Activated CD8-positive, alpha-beta memory T cell treated with anti-CD3 and anti-CD28 coated beads, Interleukin-2, amount 10 ng/mL, durations not matched to agents 7 days and 5 days (primary cell): ENCODE measurements around the gene ACACA. TPM values are rescaled to one million over a fixed set of nuclear protein-coding genes. Genes with fewer than 3 reads are reported as not detected.
"Not testable (repeated sequence)": the region's sequence is repeated elsewhere in the genome, so short reads cannot be mapped to it uniquely, and the experiment has no call there.

ENCODE experiments used
- ATAC-seq: fragments of 150-1000 bp; cut with Tn5 transposase; one replicate; pipeline ENCODE4 v1.10.0; 2021; ENCODE audit warnings: moderate library complexity
- CTCF ChIA-PET: fragments of 350-600 bp; sonication (Branson Sonifier 250); formaldehyde crosslinking; loops from one replicate; lab custom pipeline; 2021; ENCODE audit warnings: antibody characterized with exemption; lab: Charles Lee
- DNase-seq: peaks from one replicate; pipeline ENCODE4 v3.0.0-alpha.2; 2020
- H3K27ac Mint-ChIP-seq: one replicate; pipeline ENCODE4 v1.8.0; 2021; ENCODE audit warnings: mild to moderate bottlenecking, mixed read lengths
- H3K27me3 Mint-ChIP-seq: one replicate; pipeline ENCODE4 v1.8.0; 2021; ENCODE audit warnings: mixed read lengths
- H3K36me3 Mint-ChIP-seq: one replicate; pipeline ENCODE4 v1.8.0; 2021; ENCODE audit warnings: mild to moderate bottlenecking, mixed read lengths
- H3K4me1 Mint-ChIP-seq: one replicate; pipeline ENCODE4 v1.8.0; 2021; ENCODE audit warnings: mixed read lengths
- H3K4me3 Mint-ChIP-seq: one replicate; pipeline ENCODE4 v1.8.0; 2021; ENCODE audit warnings: mild to moderate bottlenecking, moderate library complexity, mixed read lengths
- H3K9me3 Mint-ChIP-seq: one replicate; pipeline ENCODE4 v1.8.0; 2022; ENCODE audit warnings: low read depth, mixed read lengths
- total RNA-seq, 2 experiments: library from RNA; stranded (reverse); gene quantifications; one replicate each; pipeline ENCODE4 v1.2.3, GENCODE V29; 2021

Gene ACACA
- total RNA-seq, 2 experiments from 2014 or later: 55.4 to 69.7 TPM

- CTCF ChIA-PET: interaction anchor here (1.0 kb wide), 1 partner anchor 32 kb away, joined by 4 read pairs; no protein-coding TSS in a partner anchor
- no peaks in the 10 kb centered on the region for H3K36me3 Mint-ChIP-seq
- ATAC-seq: no peak
- H3K27me3 Mint-ChIP-seq: no peaks in the 10 kb centered on the region
- H3K4me1 Mint-ChIP-seq: no peaks in the 10 kb centered on the region
- H3K27ac Mint-ChIP-seq: no peak overlapping the region
- H3K9me3 Mint-ChIP-seq: no peaks in the 10 kb centered on the region
- H3K4me3 Mint-ChIP-seq: no peak overlapping the region
- DNase-seq: no peak
These were observed 327.4 kb downstream of the ACACA start for GRCh38 chr17:37079065-37079708.

- CTCF ChIA-PET, H3K4me3 Mint-ChIP-seq, H3K9me3 Mint-ChIP-seq: not testable (repeated sequence)
These were observed 333.2 kb downstream of the ACACA start for GRCh38 chr17:37073464-37073863.

DNA sequence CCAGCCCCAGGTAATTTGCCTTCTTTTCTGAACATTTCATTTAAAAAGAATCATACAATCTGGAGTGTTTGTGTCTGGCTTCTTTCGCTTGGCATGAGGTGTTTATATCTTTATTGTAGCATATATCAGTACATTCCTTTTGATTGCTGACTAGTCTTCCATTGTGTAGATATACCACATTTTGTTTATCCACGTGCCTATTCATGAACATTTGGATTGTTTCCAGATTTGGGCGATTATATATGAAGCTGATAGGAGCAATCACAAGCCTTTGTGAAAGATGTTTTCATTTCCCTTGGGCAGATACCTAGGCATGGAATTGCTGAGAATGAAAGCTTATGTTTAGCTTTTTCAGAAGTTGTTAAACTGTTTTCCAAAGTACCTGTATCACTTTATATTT is 337.5 kb downstream of the ACACA start:
- Mint-ChIP-seq H3K27me3 (peaks cover 17% of the 10 kb centered on the region), H3K36me3 (no peaks in the 10 kb centered on the region), H3K9me3 (no peaks in the 10 kb centered on the region), H3K4me1 (no peaks in the 10 kb centered on the region), H3K4me3 (no peak overlapping the region), H3K27ac (no peak overlapping the region)
- ATAC-seq: no peak
- CTCF ChIA-PET: no interaction called here
- no peak for DNase-seq

More at GRCh38 chr17:37073464-37073863, 333.2 kb downstream of the ACACA start:
- not testable (repeated sequence) for H3K27ac Mint-ChIP-seq, ATAC-seq, H3K36me3 Mint-ChIP-seq, DNase-seq, H3K27me3 Mint-ChIP-seq, H3K4me1 Mint-ChIP-seq

- H3K4me1 Mint-ChIP-seq: no peaks in the 10 kb centered on the region
- no peaks in the 10 kb centered on the region for H3K36me3 Mint-ChIP-seq
- CTCF ChIA-PET: interaction anchor here (0.9 kb wide), 1 partner anchor 12 kb away, joined by 3 read pairs; no protein-coding TSS in a partner anchor
- H3K27ac Mint-ChIP-seq: no peak overlapping the region
- ATAC-seq: no peak
- no peaks in the 10 kb centered on the region for H3K9me3 Mint-ChIP-seq
- no peak overlapping the region for H3K4me3 Mint-ChIP-seq
- peaks cover 17% of the 10 kb centered on the region for H3K27me3 Mint-ChIP-seq
- no peak for DNase-seq
These were observed 338.4 kb downstream of the ACACA start for GRCh38 chr17:37068266-37068665.

GRCh38 chr17:37067555-37068111 is 339.0 kb downstream of the ACACA start:
- ATAC-seq (no peak), DNase-seq (no peak)
- H3K36me3 Mint-ChIP-seq: no peaks in the 10 kb centered on the region
- H3K4me1 Mint-ChIP-seq: no peaks in the 10 kb centered on the region
- H3K27me3 Mint-ChIP-seq: peaks cover 17% of the 10 kb centered on the region
- H3K27ac Mint-ChIP-seq: no peak overlapping the region
- H3K4me3 Mint-ChIP-seq: no peak overlapping the region
- CTCF ChIA-PET: interaction anchor here (0.9 kb wide), 1 partner anchor 11 kb away, joined by 3 read pairs; no protein-coding TSS in a partner anchor
- H3K9me3 Mint-ChIP-seq: no peaks in the 10 kb centered on the region

DNA sequence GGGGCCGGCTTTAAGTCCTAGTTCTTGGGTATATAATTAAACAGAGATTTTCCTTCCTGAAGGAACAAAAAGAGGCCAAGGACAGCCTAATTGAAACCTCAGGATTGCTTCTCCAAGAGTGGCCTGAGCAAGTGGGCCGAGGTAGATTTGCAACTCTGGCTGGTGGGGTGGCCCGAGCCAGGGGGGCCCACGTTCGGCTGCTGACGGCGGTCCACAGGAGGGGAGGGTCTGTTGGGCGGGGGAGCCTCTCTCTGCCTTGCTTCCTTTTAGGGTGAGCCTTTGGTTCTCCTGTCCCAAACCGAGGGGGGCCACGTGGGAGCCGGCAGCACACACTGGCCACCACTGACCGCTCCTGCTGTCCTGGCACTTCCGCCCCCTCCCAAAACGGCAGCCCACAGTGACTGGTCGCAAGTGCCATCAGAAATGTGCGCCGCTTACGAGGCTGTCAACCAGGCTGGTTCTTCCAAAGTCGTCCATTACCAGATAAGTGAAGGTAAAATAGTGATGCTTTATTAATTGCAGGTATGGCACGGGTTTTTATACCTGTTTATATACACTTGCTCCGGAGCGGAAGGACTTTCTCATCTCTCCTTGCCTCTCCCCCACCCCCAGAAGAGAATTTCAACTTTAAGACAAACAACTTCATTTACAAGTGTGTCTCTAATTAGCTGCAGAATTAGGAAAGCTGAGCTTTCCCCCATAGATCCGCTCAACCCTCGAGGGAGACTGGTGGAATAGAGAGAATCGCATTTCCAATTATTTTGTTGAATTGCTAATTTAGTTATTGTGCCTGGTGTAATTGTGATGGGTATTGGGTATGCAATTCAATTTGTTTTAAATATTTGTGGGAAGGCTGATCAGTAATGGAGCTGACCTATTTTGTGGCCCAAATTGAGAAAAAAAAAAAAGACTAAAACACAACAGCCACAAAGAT is 340.0 kb downstream of the ACACA start:
- ATAC-seq: no peak
- DNase-seq: no peak
- H3K36me3 Mint-ChIP-seq: no peaks in the 10 kb centered on the region
- CTCF ChIA-PET: no interaction called here
- no peaks in the 10 kb centered on the region for H3K9me3 Mint-ChIP-seq
- no peak overlapping the region for H3K27ac Mint-ChIP-seq
- peaks cover 17% of the 10 kb centered on the region for H3K27me3 Mint-ChIP-seq
- no peak overlapping the region for H3K4me3 Mint-ChIP-seq
- H3K4me1 Mint-ChIP-seq: no peaks in the 10 kb centered on the region

- CTCF ChIA-PET: interaction anchor here (0.9 kb wide), 1 partner anchor 18 kb away, joined by 4 read pairs; no protein-coding TSS in a partner anchor
- Mint-ChIP-seq H3K9me3 (no peaks in the 10 kb centered on the region), H3K27ac (no peak overlapping the region), H3K4me1 (no peaks in the 10 kb centered on the region), H3K4me3 (no peak overlapping the region), H3K36me3 (no peaks in the 10 kb centered on the region), H3K27me3 (peaks cover 17% of the 10 kb centered on the region)
- no peak for ATAC-seq
- no peak for DNase-seq
These were observed 340.9 kb downstream of the ACACA start for GRCh38 chr17:37065486-37066321.

GRCh38 chr17:37064956-37065355 is 341.7 kb downstream of the ACACA start:
- DNase-seq (no peak), ATAC-seq (no peak)
- Mint-ChIP-seq H3K4me1 (no peaks in the 10 kb centered on the region), H3K4me3 (no peak overlapping the region), H3K27me3 (peaks cover 17% of the 10 kb centered on the region), H3K36me3 (no peaks in the 10 kb centered on the region), H3K9me3 (no peaks in the 10 kb centered on the region), H3K27ac (no peak overlapping the region)
- CTCF ChIA-PET: no interaction called here

DNA sequence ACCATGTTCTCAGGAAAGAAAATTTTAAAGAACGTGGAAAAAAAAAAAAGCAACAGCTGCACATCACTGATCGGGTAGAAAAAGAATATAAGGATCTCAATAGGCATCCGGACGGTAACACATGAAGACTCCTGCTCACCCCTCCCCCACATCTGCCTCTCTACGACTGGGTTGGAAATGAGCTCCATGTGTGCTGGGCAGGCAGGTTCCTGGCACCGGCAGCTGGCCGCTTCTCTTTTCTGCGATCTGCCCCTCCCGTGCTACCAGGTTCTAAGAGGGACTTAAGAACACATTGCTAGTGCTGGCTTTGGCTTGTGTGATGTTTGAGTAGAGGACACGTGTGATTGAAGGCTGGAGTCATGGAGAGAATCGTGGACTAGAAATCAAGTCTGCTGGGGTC is 342.4 kb downstream of the ACACA start:
- Mint-ChIP-seq H3K27ac (no peak overlapping the region), H3K9me3 (no peaks in the 10 kb centered on the region), H3K4me3 (no peak overlapping the region), H3K4me1 (no peaks in the 10 kb centered on the region), H3K36me3 (no peaks in the 10 kb centered on the region), H3K27me3 (peaks cover 17% of the 10 kb centered on the region)
- no peak for DNase-seq
- CTCF ChIA-PET: no interaction called here
- ATAC-seq: no peak

GRCh38 chr17:37062021-37062420 is 344.6 kb downstream of the ACACA start:
- H3K4me3 Mint-ChIP-seq: no peak overlapping the region
- no peaks in the 10 kb centered on the region for H3K4me1 Mint-ChIP-seq
- no peak for ATAC-seq
- peaks cover 8% of the 10 kb centered on the region for H3K27me3 Mint-ChIP-seq
- no peak for DNase-seq
- CTCF ChIA-PET: interaction anchor here (3.1 kb wide), 1 partner anchor 15 kb away, joined by 11 read pairs; no protein-coding TSS in a partner anchor
- H3K27ac Mint-ChIP-seq: no peak overlapping the region
- H3K36me3 Mint-ChIP-seq: peaks cover 4% of the 10 kb centered on the region
- no peaks in the 10 kb centered on the region for H3K9me3 Mint-ChIP-seq

DNA sequence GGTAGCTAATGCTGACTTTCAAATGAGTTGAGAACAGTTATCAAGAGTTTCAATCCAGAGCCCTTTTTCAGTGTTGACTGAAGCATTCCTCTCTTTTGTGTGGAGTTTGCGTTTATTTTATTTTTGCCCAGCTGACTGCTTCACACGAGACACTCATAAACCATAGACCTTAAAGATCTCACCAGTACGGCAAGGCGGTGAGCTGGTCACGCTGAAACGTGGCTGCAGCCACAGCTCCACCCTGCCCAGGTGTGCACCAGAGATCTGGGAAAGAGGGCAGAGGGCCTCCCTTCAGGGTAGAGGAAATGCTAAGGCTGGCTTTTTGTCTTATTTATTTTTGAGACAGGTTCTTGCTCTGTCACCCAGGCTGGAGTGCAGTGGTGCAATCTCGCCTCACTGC is 345.7 kb downstream of the ACACA start:
- H3K27me3 Mint-ChIP-seq: no peaks in the 10 kb centered on the region
- ATAC-seq: no peak
- H3K36me3 Mint-ChIP-seq: peaks cover 4% of the 10 kb centered on the region
- H3K9me3 Mint-ChIP-seq: no peaks in the 10 kb centered on the region
- no peak overlapping the region for H3K27ac Mint-ChIP-seq
- no peak for DNase-seq
- CTCF ChIA-PET: interaction anchor here (3.1 kb wide), 1 partner anchor 14 kb away, joined by 11 read pairs; no protein-coding TSS in a partner anchor
- H3K4me1 Mint-ChIP-seq: no peaks in the 10 kb centered on the region
- no peak overlapping the region for H3K4me3 Mint-ChIP-seq

DNA sequence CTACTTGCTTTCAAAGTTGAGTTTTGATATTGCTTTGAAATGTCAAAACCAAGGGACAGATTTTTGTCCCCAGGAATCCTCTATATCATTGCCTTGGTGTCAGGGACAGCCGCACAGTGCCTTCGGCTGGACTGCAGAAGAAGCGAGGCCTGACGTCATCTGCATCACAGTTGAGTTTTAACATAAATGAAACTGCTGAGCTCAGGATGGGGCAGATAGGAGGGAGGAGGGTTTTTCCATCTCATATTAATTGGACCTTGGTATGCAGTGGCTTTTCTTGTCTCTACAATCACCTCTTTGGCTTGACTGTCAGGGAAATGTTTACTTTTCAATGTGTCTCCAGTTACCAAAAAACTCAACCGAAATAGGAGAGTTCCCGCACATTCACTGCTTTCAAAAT is 346.5 kb downstream of the ACACA start:
- CTCF ChIA-PET: interaction anchor here (3.1 kb wide), 1 partner anchor 13 kb away, joined by 11 read pairs; no protein-coding TSS in a partner anchor
- DNase-seq (no peak), ATAC-seq (no peak)
- Mint-ChIP-seq H3K27ac (no peak overlapping the region), H3K4me3 (no peak overlapping the region), H3K9me3 (no peaks in the 10 kb centered on the region), H3K4me1 (no peaks in the 10 kb centered on the region), H3K36me3 (peaks cover 4% of the 10 kb centered on the region), H3K27me3 (no peaks in the 10 kb centered on the region)
